NCI-H345 treated with DMSO at 0.1 percent for 48 hours (cell line): ENCODE results near the gene ASRGL1.

Source experiments
- DNase-seq: peaks from one replicate; lab custom pipeline; 2025; ENCODE audit not compliant: unreplicated experiment; lab: John Stamatoyannopoulos, UW

The ASRGL1 gene

GRCh38 chr11:62392506-62392905, 55.3 kb downstream of the ASRGL1 start:
- DNase-seq, result no peak

GRCh38 chr11:62393061-62393611, 55.9 kb downstream of the ASRGL1 start:
- no peak for DNase-seq

DNA sequence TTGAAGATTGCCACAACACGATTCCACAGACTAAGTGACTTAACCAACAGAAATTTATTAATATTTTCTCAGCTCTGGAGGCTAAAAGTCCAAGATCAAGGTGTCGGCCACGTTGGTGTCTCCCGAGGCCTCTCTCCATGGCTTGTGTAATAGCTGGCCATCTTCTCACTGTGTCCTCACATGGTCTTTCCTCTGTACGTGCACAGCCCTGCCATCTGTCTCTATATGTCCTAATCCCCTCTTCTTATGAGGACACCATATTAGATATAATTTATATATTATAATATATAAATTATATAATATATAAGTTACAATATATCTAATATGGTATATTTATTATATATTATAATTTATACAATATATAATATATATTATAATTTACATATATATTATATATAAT, 56.5 kb downstream of the ASRGL1 start:
- no peak for DNase-seq

DNA sequence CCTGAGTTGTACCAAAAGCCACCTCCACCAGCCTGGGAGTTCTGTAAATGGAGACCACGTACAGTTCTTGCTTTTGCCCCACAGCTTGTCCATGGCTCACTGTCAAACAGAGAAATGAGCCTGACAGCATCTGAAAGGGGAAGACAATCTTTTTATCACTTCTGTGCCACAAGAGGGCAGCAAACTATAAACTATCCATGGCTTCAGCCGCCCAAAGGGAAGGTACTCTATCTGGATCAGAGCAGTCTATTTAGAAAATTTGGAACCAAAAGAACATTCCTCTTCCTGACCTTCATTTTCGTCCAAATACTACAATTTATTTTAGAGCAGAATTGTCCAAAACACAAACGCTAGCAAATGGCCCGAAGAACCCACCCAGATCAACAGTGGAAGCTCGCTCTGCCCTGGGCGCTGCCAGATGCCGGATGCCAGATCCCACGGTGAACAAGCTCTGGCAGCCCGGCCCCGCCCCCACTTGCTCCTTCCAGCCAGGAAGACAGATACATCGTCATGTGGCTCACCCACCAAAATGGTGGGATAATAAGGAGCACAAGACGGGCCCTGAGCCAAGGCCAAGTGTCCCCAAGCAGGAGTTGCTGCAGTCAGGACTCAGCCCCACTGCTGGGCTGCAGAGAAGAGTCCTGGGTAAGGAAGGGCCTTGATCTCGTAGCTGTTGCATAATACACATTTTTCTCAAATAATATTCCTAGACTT, 57.7 kb downstream of the ASRGL1 start:
- DNase-seq, result peak; percentile 66

DNA sequence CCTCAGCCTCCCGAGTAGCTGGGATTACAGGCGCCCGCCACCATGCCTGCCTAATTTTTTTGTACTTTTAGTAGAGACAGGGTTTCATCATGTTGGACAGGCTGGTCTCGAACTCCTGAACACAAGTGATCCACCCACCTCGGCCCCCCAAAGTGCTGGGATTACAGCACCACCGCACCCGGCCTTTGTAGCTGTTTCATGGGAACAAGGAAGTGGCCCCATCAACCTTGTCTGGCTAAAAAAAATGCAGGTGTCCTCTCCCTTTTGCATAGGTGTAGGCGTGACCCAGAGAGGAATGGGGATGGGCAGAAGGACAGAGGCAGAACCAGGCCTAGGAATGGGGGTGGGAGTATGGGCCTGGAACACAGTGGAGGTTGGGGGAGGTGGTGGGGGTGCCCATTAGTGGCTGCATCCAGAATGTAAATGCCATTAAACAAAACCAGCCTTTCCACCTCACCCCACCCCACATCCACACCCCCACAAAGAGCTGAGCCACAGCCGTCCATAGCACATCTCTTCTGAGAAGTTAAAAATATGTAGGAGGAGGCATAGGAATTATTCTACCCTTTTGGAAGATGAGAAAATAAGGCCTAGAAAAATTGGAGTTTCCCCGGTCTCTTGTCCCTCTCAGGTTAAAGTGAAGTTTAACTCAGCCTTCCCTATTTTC, 58.8 kb downstream of the ASRGL1 start:
- no peak for DNase-seq

DNA sequence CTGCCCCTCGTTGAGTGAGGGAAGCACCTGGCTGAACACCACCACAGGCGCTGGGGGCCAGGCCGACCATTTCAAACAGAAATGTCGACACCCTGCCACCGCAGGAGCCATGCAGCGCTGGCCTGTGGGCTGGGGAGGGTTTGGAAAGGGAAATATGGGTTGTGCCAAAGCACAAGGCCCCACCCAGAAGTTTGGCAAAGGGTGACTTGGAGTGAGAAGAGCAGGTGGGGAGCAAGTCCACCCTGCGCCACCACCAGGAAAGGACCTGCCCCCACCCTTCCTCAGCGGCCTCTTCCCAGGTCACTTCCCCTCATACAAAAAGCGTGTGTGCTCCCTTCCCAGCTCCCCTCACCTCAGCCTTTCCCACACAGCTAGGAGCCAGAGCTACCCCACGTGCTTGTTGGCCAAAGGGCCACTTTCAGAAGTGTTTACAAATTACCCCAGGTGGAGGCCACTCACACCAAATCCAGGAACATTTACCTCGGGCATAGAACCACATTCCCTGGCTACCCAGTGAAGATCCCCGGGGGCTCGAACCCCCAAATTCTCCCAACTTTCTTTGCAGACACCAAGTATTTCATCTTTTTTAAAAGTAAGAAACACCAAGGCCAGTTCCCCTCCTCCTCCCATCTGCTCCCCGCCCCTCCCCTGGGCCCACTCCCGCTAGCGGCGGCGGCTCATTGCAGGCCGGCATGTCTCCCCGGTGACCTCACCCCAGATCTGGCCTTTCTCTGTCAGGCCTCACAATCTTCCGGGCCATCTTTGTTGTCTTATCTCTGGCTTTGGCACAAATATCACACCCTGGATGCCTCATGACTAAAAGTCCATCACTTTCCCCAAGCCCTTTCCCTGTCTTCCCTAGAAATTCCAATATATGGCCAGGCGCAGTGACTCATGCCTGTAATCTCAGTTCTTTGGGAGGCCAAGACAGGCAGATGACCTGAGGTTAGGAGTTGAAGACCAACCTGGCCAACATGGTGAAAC, 61.1 kb downstream of the ASRGL1 start:
- DNase-seq, result no peak

DNA sequence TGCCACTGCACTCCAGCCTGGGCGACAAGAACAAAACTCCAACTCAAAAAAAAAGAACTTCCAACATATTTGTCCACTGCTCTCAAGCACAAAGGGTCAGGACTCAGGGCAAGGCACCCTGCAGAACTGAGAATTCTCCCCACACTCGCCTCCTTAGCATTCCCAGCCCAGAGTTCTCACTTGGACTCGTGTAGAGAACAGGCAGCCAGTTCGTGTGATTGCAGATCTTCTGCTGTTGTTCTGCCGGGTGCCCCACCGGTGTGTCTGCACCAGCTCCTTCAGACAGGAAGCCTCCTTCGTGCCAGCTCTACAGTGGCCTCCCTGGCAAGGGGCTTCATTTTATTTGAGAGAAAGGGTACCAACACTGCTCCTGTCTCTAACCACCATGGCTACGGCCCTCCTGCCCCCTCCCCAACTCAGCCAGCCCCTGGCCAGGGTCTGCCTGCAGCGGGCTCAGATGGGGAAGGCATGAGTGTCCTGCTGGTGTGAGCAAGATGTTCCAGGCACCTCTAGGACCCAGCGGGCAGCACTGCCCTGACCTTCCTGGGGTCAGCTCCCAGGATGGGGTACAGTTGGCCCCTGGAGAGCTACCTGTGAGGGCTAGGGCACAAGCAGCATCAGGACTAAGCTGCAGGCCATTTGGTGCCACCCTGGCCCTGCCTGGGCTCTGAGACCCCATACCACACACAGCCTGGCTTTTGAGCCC, 62.1 kb downstream of the ASRGL1 start:
- DNase-seq, result no peak

GRCh38 chr11:62399878-62400266, 62.6 kb downstream of the ASRGL1 start:
- DNase-seq, result no peak

DNA sequence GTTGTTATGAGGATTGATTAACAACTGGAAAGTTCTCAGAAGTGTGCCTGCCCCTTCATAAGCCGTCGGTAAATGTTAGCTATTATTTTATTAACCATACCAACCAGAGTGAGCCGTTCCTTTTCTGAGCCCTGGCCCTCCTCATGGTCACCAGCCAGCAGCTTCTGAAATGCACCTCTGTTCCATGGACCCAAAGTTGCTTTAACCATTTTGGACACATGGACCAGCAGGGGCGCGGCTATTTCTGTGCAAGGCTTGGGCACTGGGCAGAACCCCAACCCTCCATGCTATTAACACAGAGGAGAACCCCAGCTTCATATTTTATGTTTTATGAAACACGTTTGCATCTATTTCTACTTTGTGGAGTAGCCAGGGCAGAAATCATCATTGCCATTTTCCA, 63.0 kb downstream of the ASRGL1 start:
- DNase-seq, result no peak

DNA sequence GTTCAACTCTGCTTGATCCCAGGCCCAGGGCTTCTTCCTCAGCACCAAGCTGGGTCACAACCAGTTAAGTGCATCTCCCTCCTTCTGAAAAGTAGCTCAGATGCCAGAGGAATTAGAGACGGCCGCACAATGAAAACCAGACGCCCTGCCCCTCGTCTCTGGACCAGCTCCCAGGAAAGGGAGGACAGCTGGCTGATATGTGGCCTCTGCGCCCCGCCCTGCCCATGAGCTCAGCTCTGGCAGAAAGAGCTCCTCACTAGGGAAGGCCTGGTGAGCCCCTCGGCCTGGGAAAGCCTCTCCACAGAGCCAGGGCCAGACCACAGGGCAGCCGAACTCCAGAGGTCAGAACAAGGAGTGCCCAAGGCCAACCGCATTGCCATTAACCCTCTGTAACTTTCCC, 63.5 kb downstream of the ASRGL1 start:
- DNase-seq, result no peak

DNA sequence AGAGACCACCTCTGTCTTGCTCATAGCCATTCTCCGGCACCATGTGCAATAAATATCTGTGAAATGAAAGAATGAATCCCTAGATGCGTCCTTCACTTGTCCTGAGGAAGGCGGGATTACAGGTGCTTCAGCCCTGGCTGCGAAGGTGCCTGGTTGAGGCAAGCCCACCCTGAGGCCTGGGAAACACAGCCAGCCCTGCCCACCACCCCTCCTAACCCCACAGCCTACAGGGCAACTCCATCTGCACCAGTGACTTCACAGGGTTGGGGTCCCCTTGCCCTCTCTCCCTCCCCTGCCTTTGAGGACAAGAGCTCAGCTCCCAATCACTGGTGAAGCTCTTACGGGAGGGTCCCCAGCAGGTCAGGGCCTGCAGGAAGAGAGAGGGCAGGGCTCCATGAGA, 64.1 kb downstream of the ASRGL1 start:
- no peak for DNase-seq

DNA sequence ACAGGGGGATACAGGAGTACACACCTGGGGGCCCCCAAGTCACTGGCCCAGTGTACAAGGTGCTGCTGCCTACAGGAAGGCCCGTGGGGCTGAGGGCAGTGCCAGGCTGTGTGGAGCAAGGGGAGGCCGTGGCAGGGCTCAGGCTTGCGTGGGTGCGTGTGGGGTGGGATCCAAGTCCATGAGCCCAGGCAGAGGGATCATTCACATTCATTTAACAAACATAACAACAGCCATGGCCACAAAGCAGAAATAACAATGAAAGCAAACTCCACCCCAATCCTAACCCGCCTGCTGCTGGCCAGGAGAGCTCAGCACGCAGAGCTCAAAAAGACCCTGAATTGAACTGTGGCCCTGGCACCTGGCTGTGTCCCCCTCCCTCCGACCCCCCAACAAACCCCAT, 64.6 kb downstream of the ASRGL1 start:
- DNase-seq, result no peak

DNA sequence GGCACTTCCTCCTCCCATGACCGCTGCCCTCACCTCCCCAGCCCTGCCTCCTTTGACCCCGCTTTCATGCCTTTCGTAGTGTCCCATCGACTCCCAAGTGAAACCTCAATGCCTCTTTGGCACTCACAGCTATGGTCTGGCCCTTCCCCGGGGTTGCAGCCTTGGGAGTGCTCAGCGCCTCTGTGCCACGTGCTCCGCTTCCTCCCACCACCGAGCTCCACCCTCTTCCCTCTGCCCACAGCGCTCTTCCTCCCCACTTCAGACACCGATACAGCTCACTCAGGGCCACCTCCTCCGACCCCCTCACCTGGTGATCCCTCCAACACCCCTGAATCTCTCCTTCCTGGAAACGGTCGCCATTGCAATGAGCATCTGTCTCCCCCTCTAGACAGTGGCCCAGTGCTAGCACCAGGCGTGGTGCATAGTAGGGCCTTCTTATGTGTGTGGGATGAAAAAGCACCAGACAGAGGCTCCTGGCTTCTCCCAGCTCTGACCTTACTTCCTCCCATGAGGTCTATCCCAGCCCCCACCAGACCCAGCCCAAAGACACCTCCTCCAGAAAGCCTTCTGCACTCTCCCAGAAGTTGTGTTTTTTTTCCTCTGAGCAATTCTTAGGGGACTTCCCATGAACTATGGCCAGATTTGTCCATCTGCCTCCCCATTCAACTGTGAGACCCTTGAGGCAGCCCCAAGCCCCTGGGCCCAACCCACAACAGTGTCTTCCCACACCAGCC, 65.1 kb downstream of the ASRGL1 start:
- DNase-seq, result no peak

GRCh38 chr11:62402960-62403730, 65.9 kb downstream of the ASRGL1 start:
- no peak for DNase-seq

DNA sequence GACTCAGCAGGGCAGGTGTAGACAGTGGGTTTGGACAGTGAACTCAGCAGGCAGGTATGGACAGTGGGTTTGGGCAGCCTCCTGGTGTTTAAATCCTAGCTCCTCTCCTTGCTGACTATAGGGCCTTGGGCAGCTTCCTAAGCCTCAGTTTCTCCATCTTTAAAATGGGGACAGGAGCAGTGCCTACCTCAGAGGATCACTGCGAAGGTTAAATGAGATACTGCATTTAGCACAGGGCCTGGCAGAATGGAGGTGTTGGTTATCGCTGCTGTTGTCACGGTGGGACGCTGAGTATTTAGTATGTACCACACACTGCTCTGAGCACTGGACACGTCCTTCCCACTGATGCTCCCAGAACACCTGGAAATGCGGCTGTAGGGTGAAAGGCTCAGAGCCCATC, 67.2 kb downstream of the ASRGL1 start:
- DNase-seq, result no peak

GRCh38 chr11:62404901-62405300, 67.7 kb downstream of the ASRGL1 start:
- no peak for DNase-seq

GRCh38 chr11:62406034-62406433, 68.8 kb downstream of the ASRGL1 start:
- no peak for DNase-seq

- no peak for DNase-seq
Observed at GRCh38 chr11:62409831-62410230, 72.6 kb downstream of the ASRGL1 start.

DNA sequence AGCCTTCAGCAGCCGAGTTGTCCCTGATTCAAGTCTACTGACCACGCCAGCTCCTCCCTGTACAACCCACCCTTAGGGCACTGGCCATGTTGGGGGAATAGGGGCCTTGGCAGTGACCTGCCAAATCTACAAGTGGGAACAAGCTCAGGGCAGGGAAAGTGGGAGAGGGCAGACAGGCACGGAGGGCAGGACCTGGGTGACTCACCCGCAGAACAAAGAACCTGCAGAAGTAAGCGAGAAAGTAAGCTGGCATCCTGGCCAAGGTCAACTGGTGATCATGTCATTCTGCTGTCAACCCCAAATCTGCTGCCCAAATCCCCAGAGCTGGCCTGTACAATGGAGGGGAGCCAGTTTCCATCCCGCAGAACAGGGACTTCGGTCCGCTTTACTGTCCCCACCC, 73.7 kb downstream of the ASRGL1 start:
- no peak for DNase-seq
